Occipital lobe (tissue), 2 donors: Measurements from ENCODE around the gene ZNF343. TPM values are rescaled to one million over a fixed set of nuclear protein-coding genes. Genes with fewer than 3 reads are reported as not detected.
"Not testable (repeated sequence)": the region's sequence is repeated elsewhere in the genome, so short reads cannot be mapped to it uniquely, and the experiment has no call there.

ENCODE experiments used
- DNase-seq: peaks from one replicate; lab custom pipeline; 2025; lab: John Stamatoyannopoulos, UW
- total RNA-seq: library from RNA; depleted of rRNA; stranded (reverse); fragments of >200 nt; gene quantifications from one replicate; pipeline ENCODE4 v1.2.3, GENCODE V29; 2014

Gene ZNF343
- total RNA-seq, 1 donor from 2014 or later, result 11.5 TPM

- DNase-seq, result peak; percentile 25
Measured at GRCh38 chr20:2521369-2522305, 12.9 kb upstream of the ZNF343 start.

- no peak for DNase-seq
Measured at GRCh38 chr20:2520617-2521016, 11.9 kb upstream of the ZNF343 start.

GRCh38 chr20:2519115-2519809 lies 10.5 kb upstream of the ZNF343 start:
- DNase-seq, result no peak

GRCh38 chr20:2518558-2518957 lies 9.8 kb upstream of the ZNF343 start:
- DNase-seq, result no peak

GRCh38 chr20:2518096-2518495 lies 9.4 kb upstream of the ZNF343 start:
- DNase-seq, result no peak

- DNase-seq, result no peak
Measured at GRCh38 chr20:2516399-2516798, 7.7 kb upstream of the ZNF343 start.

GRCh38 chr20:2515203-2515602 lies 6.5 kb upstream of the ZNF343 start:
- DNase-seq, result no peak

- DNase-seq, result no peak
Measured at GRCh38 chr20:2509794-2510193, 1.1 kb upstream of the ZNF343 start.

- no peak for DNase-seq
Measured at GRCh38 chr20:2509468-2509781, 710 bp upstream of the ZNF343 start.

GRCh38 chr20:2507875-2508630 lies 662 bp downstream of the ZNF343 start:
- no peak for DNase-seq

- no peak for DNase-seq
Measured at GRCh38 chr20:2507464-2507863, 1.3 kb downstream of the ZNF343 start.

- not testable (repeated sequence) for DNase-seq
Measured at GRCh38 chr20:2506426-2506825, 2.3 kb downstream of the ZNF343 start.

GRCh38 chr20:2504803-2505202 lies 3.9 kb downstream of the ZNF343 start:
- not testable (repeated sequence) for DNase-seq

GRCh38 chr20:2502808-2503384 lies 5.8 kb downstream of the ZNF343 start:
- not testable (repeated sequence) for DNase-seq

- no peak for DNase-seq
Measured at GRCh38 chr20:2485661-2486060, 23.1 kb downstream of the ZNF343 start.

GRCh38 chr20:2485080-2485479 lies 23.6 kb downstream of the ZNF343 start:
- DNase-seq, result no peak

- peak; percentile 59 for DNase-seq
Measured at GRCh38 chr20:2483504-2483903, 25.2 kb downstream of the ZNF343 start.

GRCh38 chr20:2480381-2480780 lies 28.3 kb downstream of the ZNF343 start:
- no peak for DNase-seq

- DNase-seq, result no peak
Measured at GRCh38 chr20:2476742-2477615, 31.7 kb downstream of the ZNF343 start.

- DNase-seq, result no peak
Measured at GRCh38 chr20:2475850-2476741, 32.6 kb downstream of the ZNF343 start.
